Lower leg skin (tissue), 4 donors: ENCODE data around the gene BRWD1. TPM values are rescaled to one million over a fixed set of nuclear protein-coding genes. Genes with fewer than 3 reads are reported as not detected.

Experiments
- DNase-seq, 2 donors: peaks; one replicate each; pipeline ENCODE4 v3.0.0-alpha.2; 2019; ENCODE audit warnings: low spot score in 2 of 2
- H3K4me3 ChIP-seq: fragments of 200-600 bp; sonication (generic); 2 replicates; pipeline ENCODE4 v1.5.1; 2017; ENCODE audit warnings: mild to moderate bottlenecking, low read depth; ENCODE audit not compliant: poor library complexity, severe bottlenecking
- POLR2A ChIP-seq, 2 donors: fragments of 450-650 bp; IDR thresholded peaks; one replicate each; pipeline ENCODE4 v1.6.1; 2016 to 2017; ENCODE audit warnings: antibody characterized with exemption in 2 of 2, mild to moderate bottlenecking in 1 of 2, moderate library complexity in 1 of 2
- WGBS, 2 donors: methylation state at CpG; one replicate each; pipeline ENCODE4 v1.1.5; 2018; 5-methylcytosine and 5-hydroxymethylcytosine counted together
- intact Hi-C: fragments of 100-400 bp; cut with DNase I; formaldehyde crosslinking; loops from one replicate; pipeline ENCODE4 v1.15.0; 2023; ENCODE audit warnings: low total_unique reads
- total RNA-seq, 4 donors: library from RNA; depleted of rRNA; stranded (reverse); fragments of >200 nt; gene quantifications; one replicate each; pipeline ENCODE4 v1.1.0, GENCODE V29; 2016
- TF ChIP-seq, protein P1 (sequence below), 3 donors: fragments of 450-650 bp; IDR thresholded peaks; one replicate each; pipeline ENCODE4 v1.5.1; 2016; ENCODE audit warnings: antibody characterized with exemption in 3 of 3, mild to moderate bottlenecking in 3 of 3, moderate library complexity in 2 of 3

Gene BRWD1
- total RNA-seq, 4 donors from 2014 or later, result 42.2 to 57.2 (median 52.6) TPM

- TF ChIP-seq, protein P1, sequence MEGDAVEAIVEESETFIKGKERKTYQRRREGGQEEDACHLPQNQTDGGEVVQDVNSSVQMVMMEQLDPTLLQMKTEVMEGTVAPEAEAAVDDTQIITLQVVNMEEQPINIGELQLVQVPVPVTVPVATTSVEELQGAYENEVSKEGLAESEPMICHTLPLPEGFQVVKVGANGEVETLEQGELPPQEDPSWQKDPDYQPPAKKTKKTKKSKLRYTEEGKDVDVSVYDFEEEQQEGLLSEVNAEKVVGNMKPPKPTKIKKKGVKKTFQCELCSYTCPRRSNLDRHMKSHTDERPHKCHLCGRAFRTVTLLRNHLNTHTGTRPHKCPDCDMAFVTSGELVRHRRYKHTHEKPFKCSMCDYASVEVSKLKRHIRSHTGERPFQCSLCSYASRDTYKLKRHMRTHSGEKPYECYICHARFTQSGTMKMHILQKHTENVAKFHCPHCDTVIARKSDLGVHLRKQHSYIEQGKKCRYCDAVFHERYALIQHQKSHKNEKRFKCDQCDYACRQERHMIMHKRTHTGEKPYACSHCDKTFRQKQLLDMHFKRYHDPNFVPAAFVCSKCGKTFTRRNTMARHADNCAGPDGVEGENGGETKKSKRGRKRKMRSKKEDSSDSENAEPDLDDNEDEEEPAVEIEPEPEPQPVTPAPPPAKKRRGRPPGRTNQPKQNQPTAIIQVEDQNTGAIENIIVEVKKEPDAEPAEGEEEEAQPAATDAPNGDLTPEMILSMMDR (IDR thresholded peaks at IDR 0.05), result no peak
- TF ChIP-seq POLR2A (IDR thresholded peaks at IDR 0.05), result no peak
- WGBS, 2 donors, result 45 to 52% methylated on average over 3 of the region's 3 CpGs
- intact Hi-C loops, result no loop called here
Measured at GRCh38 chr21:39346206-39346605, 32.8 kb upstream of the BRWD1 start.

DNA sequence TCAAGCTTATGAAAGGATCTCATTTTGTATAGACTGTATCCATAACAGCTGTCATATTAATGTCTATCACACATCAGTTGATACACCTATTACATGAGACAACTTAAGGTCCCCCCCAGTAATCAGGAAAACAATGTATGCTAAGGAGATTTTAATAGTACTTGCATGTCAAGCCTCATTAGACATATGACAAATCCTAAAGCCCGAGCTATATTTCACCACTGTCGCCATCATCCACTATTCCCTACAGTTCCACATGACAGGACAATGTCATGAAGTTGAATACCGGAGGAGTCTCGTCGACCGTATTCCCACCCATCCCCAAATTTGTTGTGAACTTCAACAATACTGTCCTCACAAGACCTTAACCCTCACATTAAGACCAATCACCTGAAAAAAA lies 32.0 kb upstream of the BRWD1 start:
- TF ChIP-seq, protein P1 (IDR thresholded peaks at IDR 0.05), result no peak
- TF ChIP-seq POLR2A (IDR thresholded peaks at IDR 0.05), result no peak
- intact Hi-C loops, result no loop called here
- no peak overlapping the region for H3K4me3 ChIP-seq
- 81 to 86% methylated on average over 6 of the region's 6 CpGs for WGBS, 2 donors
- no peak for DNase-seq

More at GRCh38 chr21:39346206-39346605, 32.8 kb upstream of the BRWD1 start:
- no peak overlapping the region for H3K4me3 ChIP-seq
- DNase-seq, result no peak

GRCh38 chr21:39344848-39345247 lies 31.4 kb upstream of the BRWD1 start:
- WGBS, 2 donors, result 87 to 91% methylated on average over 5 of the region's 5 CpGs
- H3K4me3 ChIP-seq, result no peak overlapping the region
- DNase-seq, result no peak
- intact Hi-C loops, result no loop called here
- no peak for TF ChIP-seq POLR2A (IDR thresholded peaks at IDR 0.05)
- TF ChIP-seq, protein P1 (IDR thresholded peaks at IDR 0.05), result no peak

- H3K4me3 ChIP-seq, result no peak overlapping the region
- peak in 1 of 2 donors; percentile 3 for DNase-seq
- intact Hi-C loops, result no loop called here
- WGBS, 2 donors, result 95 to 96% methylated on average over 6 of the region's 6 CpGs
- TF ChIP-seq, protein P1 (IDR thresholded peaks at IDR 0.05), result no peak
- no peak for TF ChIP-seq POLR2A (IDR thresholded peaks at IDR 0.05)
Measured at GRCh38 chr21:39341249-39341923, 28.0 kb upstream of the BRWD1 start.

DNA sequence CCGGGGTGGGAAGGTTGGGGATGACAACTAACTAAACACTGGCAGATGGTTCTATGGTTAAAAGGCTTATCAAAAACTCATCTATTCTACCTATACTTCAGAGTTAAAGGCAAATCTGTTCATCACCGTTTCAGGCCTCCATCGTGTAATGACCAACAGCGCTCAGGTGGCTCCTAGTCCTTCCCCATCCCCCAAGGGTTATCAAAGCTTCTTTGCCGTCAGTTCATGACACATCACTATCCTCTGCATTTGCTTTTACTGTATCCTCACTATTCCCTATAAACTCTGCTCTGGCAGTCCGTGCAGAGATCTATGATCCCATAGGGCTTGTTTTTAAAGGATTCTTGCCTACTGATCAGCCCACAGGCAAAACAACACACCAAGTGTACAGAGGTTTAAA lies 27.3 kb upstream of the BRWD1 start:
- TF ChIP-seq, protein P1 (IDR thresholded peaks at IDR 0.05), result no peak
- TF ChIP-seq POLR2A (IDR thresholded peaks at IDR 0.05), result no peak
- DNase-seq, result peak in 1 of 2 donors; percentile 23
- WGBS, 2 donors, result 90 to 94% methylated on average over 6 of the region's 6 CpGs
- H3K4me3 ChIP-seq, result no peak overlapping the region
- intact Hi-C loops, result no loop called here

- WGBS, 2 donors, result 87 to 88% methylated on average over 2 of the region's 2 CpGs
Measured at GRCh38 chr21:39339231-39339630, 25.8 kb upstream of the BRWD1 start.

More at GRCh38 chr21:39339231-39339630, 25.8 kb upstream of the BRWD1 start:
- TF ChIP-seq, protein P1 (IDR thresholded peaks at IDR 0.05), result no peak
- TF ChIP-seq POLR2A (IDR thresholded peaks at IDR 0.05), result no peak
- DNase-seq, result no peak
- intact Hi-C loops, result no loop called here
- H3K4me3 ChIP-seq, result no peak overlapping the region
